Measurements from ENCODE around the gene ADK.
"Not testable (repeated sequence)": the region's sequence is repeated elsewhere in the genome, so short reads cannot be mapped to it uniquely, and the experiment has no call there.

Gene ADK

DNA sequence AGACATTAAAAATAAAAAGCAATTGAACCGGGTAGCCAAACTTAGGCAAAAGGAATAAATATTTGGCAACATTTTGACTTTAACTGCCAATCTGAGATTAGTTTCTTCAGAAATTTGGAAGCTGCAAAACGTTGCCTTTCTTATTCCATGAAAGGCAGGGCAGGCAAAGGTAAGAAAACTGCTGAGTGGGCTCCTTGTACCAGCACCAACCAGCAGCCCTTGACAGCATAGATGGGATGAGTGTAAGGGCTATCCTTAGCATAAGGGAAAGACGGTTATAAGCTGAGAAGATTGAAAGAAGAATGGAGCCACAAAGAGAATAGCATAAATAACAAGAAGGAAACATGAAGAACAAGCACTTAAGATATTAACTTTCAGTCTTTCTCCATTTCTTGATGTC lies 29.0 kb upstream of the ADK start:
- in situ Hi-C loops (cut with MboI; ENCODE audit: low sequenced_read_pairs) = no loop called here
- H3K36me3 ChIP-seq (replicated peaks) = peaks cover 93% of the 10 kb centered on the region

DNA sequence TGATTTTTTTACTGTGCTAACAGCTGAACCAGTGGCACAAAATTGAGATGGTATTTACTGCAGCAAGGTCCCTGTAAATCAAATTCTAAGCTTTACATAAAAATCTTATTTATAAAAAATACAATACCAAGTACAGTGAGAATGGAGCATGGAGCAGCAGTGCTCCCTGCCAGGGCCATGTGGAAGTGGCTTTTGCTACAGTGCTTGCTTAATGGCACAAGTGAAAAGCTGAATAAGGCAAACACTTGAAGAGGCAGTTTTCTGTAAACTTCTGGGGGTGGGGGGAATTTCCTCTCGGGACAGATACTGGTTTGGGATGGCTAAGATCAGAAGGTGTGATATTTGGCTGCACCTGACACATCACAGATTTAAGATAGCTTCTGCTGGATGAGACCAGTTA lies 27.9 kb upstream of the ADK start:
- Histone ChIP-seq H3K4me3 (no peak overlapping the region), H3K27me3 (ENCODE audit: low read depth) (no peaks in the 10 kb centered on the region), H3K4me1 (0 out of 2 replicates have a peak, but pooled peaks cover 3% of the 10 kb centered on the region), H3K36me3 (replicated peaks) (peaks cover 89% of the 10 kb centered on the region), H3K9me3 (no peaks in the 10 kb centered on the region)
- no peak for DNase-seq (ENCODE audit: low spot score in 2 of 2)
- in situ Hi-C loops (cut with MboI; ENCODE audit: low sequenced_read_pairs) = no loop called here

More for the DNA sequence above, 29.0 kb upstream of the ADK start:
- H3K4me1 ChIP-seq = 0 out of 2 replicates have a peak, but pooled peaks cover 3% of the 10 kb centered on the region
- no peak overlapping the region for H3K4me3 ChIP-seq
- no peaks in the 10 kb centered on the region for H3K27me3 ChIP-seq (ENCODE audit: low read depth)
- DNase-seq (ENCODE audit: low spot score in 2 of 2) = no peak
- H3K9me3 ChIP-seq = no peaks in the 10 kb centered on the region

DNA sequence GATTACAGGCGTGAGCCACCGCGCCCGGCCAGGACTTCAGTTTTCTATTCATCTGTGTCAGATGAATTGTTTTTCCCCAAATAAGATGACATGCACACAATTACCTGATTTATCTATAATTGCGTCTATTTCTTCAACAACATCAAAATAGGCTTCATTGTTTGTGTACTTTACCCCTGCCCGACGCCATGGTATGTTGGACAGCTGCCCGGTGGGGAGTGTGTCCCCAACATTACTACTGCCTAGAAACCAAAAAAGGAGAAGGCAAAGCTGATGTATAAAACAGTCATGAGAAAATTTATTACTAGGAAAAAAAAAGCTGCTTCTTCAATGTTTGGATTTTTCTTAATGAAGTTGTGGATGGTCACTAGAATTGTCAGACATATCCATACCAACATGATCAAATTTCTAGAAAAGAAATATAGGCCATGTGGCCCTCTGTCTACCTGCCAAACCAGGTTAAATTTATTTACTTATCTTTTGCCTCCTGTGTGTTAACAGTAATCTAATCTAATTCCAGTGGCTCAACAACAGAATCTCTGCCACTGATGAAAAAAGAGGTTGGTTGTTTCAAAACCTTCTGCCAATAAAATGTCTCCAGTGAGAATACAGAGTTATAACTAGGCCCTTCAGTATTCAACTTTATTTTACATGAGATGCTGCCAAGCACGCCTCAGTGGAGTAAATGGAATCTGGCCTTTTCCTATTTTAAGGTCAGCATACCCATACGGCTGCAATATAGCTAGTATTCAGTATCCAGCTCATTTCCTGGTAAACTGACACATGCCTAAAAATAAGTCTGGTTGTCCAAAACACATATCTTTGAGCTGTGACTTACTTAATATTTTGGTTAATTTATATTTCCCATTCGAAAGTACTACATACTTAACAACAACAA lies 16.8 kb upstream of the ADK start:
- H3K4me3 ChIP-seq = no peak overlapping the region
- no peaks in the 10 kb centered on the region for H3K9me3 ChIP-seq
- in situ Hi-C loops (cut with MboI; ENCODE audit: low sequenced_read_pairs) = no loop called here
- no peaks in the 10 kb centered on the region for H3K27me3 ChIP-seq (ENCODE audit: low read depth)
- no peaks in the 10 kb centered on the region for H3K4me1 ChIP-seq
- H3K36me3 ChIP-seq (replicated peaks) = peaks cover 56% of the 10 kb centered on the region
- DNase-seq (ENCODE audit: low spot score in 2 of 2) = no peak

DNA sequence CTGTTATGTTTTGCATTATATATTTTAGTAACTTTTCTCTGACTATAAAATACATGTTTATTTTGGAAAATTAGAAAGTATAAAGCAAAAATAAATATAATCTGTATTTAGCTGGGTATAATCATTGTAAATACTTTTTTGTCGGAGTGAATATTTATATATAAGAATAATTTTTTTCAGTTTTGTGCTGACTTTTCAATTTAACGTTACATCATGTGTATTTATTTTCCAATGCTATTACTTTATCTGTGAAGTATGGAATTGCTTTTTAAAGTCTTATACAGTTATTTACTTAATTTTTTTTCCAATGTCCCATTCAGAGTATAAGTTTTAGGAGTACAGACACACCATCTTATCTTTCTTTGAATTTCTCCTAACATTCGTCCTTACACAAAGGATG lies 15.6 kb upstream of the ADK start:
- Histone ChIP-seq H3K9me3 (no peaks in the 10 kb centered on the region), H3K4me3 (no peak overlapping the region), H3K4me1 (no peaks in the 10 kb centered on the region), H3K36me3 (replicated peaks) (peaks cover 47% of the 10 kb centered on the region), H3K27me3 (ENCODE audit: low read depth) (no peaks in the 10 kb centered on the region)
- in situ Hi-C loops (cut with MboI; ENCODE audit: low sequenced_read_pairs) = no loop called here
- DNase-seq (ENCODE audit: low spot score in 2 of 2) = no peak

DNA sequence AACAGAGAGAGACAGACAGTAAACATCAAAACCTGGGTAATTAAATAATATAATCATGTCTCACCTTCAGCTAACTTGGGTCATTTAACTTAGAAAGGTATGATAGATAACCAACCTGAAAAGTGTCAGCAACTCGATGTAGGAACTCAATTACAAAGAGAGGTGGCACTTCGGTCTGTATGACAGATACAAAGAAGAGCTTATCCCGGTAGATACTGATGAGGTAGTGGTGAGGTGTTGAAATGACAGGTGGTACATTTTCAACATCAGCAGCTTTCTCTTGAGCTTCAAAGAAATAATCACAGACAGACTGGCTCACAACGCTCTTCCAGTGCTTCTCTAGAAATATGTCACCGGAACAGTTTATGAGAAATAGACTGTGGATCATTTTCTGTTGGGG lies 13.0 kb upstream of the ADK start:
- Histone ChIP-seq H3K9me3 (no peaks in the 10 kb centered on the region), H3K4me1 (no peaks in the 10 kb centered on the region), H3K4me3 (no peak overlapping the region), H3K27me3 (ENCODE audit: low read depth) (no peaks in the 10 kb centered on the region), H3K36me3 (replicated peaks) (peaks cover 36% of the 10 kb centered on the region)
- in situ Hi-C loops (cut with MboI; ENCODE audit: low sequenced_read_pairs) = no loop called here
- no peak for DNase-seq (ENCODE audit: low spot score in 2 of 2)

DNA sequence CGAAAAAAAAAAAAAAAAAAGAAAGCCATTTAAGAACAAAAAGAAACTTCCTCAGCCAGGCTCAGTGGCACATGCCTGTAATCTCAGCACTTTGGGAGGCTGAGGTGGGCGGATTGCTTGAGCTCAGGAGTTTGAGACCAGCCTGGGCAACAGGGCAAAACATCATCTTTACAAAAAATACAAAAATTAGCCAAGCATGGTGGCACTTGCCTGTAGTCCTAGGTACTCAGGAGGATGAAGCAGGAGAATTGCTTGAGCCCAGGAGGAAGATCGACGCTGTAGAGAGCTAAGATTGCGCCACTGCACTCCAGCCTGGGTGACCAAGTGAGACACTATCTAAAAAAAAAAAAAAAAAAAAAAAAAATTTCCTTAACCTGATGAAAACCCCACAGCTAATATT lies 12.4 kb upstream of the ADK start:
- DNase-seq (ENCODE audit: low spot score in 2 of 2); in situ Hi-C loops (cut with MboI; ENCODE audit: low sequenced_read_pairs); H3K4me1 ChIP-seq; H3K4me3 ChIP-seq; H3K27me3 ChIP-seq (ENCODE audit: low read depth); H3K9me3 ChIP-seq: not testable (repeated sequence)
- H3K36me3 ChIP-seq (replicated peaks) = peaks cover 36% of the 10 kb centered on the region

DNA sequence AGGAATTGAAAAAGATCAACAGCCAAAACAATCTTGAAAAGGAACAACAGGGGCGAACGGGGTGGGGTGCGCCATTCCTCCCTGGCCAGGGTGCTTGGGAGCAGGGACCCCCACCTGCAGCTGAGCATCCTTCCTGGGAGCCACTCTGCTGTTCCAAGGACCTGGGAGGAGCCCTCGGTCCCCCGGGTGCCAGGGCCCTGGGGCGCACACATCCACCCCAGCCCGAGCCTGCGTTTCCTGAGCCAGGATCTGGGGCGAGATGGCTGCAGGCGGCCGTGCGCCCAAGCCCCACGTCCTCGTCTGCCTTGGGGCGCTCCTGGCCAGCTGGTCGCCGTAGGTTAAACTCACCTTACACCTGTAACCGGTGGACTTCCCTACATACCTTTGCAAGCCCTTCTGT lies 11.0 kb upstream of the ADK start:
- in situ Hi-C loops (cut with MboI; ENCODE audit: low sequenced_read_pairs) = no loop called here
- Histone ChIP-seq H3K36me3 (replicated peaks) (peaks cover 26% of the 10 kb centered on the region), H3K4me3 (no peak overlapping the region), H3K4me1 (no peaks in the 10 kb centered on the region), H3K9me3 (no peaks in the 10 kb centered on the region), H3K27me3 (ENCODE audit: low read depth) (no peaks in the 10 kb centered on the region)
- DNase-seq (ENCODE audit: low spot score in 2 of 2) = no peak

DNA sequence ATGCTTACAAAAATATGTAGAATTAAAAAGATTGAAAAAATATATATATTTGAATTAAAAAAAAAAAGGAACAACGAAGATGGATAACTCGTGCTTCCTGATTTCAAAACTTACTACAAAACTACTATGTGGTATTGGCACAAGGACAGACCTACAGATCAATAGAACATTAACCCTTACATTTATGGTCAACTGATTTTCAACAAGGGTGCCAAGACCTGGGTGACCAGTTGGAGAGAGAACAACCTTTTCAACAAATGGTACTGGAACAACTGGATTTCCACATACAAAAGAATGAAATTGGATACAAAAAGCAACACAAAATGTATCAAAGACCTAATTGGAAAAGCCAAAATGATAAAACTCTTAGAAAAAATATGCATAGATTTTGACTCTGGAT lies 10.5 kb upstream of the ADK start:
- H3K9me3 ChIP-seq = no peaks in the 10 kb centered on the region
- H3K4me3 ChIP-seq = no peak overlapping the region
- DNase-seq (ENCODE audit: low spot score in 2 of 2) = no peak
- H3K27me3 ChIP-seq (ENCODE audit: low read depth) = no peaks in the 10 kb centered on the region
- peaks cover 4% of the 10 kb centered on the region for H3K4me1 ChIP-seq
- H3K36me3 ChIP-seq (replicated peaks) = peaks cover 22% of the 10 kb centered on the region
- in situ Hi-C loops (cut with MboI; ENCODE audit: low sequenced_read_pairs) = no loop called here

DNA sequence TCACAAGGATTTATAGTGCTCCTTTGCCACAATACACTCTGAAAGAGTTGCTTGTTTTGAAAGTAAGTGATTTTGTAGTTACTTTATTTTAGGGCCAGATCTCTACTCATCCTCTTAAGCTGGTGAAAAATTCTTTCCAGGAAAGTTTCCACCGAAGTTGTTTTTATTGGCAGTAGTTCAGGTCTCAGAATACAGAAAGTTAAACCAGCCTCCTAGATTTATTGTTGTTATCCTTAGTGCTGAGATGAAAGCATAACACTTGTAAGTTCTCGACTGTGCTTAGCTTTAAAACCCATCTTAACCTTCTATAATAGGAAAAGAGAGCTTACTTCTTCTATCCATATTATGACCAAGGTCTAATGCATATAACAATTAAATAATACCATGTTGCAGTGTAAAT lies 5.9 kb upstream of the ADK start:
- H3K36me3 ChIP-seq (replicated peaks) = no peaks in the 10 kb centered on the region; the same call in none of the 2 replicates
- no peaks in the 10 kb centered on the region for H3K9me3 ChIP-seq
- no peak overlapping the region for H3K4me3 ChIP-seq
- DNase-seq (ENCODE audit: low spot score in 2 of 2) = no peak
- H3K27me3 ChIP-seq (ENCODE audit: low read depth) = no peaks in the 10 kb centered on the region
- peaks cover 17% of the 10 kb centered on the region for H3K4me1 ChIP-seq
- in situ Hi-C loops (cut with MboI; ENCODE audit: low sequenced_read_pairs) = no loop called here

DNA sequence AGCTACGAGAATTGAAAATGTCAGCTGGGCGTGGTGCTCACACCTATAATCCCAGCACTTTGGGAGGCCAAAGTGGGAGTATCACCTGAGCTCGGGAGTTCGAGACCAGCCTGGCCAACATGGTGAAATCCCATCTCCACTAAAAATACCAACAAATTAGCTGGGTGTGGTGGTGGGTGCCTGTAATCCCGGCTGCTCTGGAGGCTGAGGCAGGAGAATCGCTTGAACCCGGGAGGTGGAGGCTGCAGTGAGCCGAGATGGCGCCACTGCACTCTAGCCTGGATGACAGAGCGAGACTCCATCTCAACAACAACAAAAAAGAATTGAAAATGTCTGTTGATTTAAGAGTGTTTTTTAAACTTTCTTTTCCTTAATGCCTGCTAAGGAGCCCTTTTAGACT lies 4.0 kb upstream of the ADK start:
- in situ Hi-C loops (cut with MboI; ENCODE audit: low sequenced_read_pairs); DNase-seq (ENCODE audit: low spot score in 2 of 2); H3K27me3 ChIP-seq (ENCODE audit: low read depth); H3K36me3 ChIP-seq (replicated peaks); H3K4me3 ChIP-seq; H3K9me3 ChIP-seq: not testable (repeated sequence)
- H3K4me1 ChIP-seq = peaks cover 20% of the 10 kb centered on the region

DNA sequence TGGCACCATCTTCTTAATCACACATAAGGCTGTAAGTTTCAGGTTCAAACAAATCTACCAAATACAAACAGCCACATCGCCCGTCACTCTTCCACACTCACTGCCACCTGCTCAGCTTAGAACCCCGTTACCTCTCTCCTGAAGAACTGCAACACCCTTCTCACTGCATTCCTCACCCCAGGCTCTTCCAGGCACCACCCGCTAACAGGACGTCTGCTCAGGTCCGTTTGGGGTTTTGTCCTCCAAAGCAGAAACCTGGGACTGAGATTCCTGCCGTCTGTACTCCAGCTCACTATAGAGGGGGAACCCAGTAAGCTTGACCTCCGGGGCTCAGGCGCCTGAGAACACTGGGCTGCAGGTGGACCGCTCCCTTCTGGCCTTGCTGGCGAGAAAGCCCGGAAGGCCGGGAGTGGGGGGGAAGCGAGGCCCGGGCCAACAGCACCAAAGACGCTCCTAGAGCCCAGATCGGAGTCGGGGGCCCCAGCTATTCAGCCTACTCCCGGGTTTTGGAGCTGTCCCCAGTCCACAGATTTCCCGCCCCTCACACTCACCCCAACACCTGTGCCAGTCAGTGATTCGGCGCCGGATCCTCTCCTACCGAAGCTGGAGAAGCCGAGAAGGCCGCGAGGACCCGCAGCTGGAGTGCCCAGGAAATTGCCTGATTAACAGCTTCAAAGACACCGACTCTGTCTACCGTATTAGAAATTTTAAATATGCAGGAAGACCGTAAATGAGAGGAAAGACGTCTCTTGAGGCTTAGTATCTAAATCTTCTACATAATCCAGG lies 624 bp upstream of the ADK start, which contains the start of gene AP3M1:
AP3M1 (minus strand) TSS at position 625 of the 786 bp plus-strand sequence. CDS start 12,449 bp downstream, outside the sequence.
- peak in 1 of 2 experiments; percentile 87 for DNase-seq (ENCODE audit: low spot score in 2 of 2)
- H3K4me1 ChIP-seq = peaks cover 32% of the 10 kb centered on the region
- no peaks in the 10 kb centered on the region for H3K27me3 ChIP-seq (ENCODE audit: low read depth)
- in situ Hi-C loops (cut with MboI; ENCODE audit: low sequenced_read_pairs) = no loop called here
- H3K9me3 ChIP-seq = no peaks in the 10 kb centered on the region
- no peaks in the 10 kb centered on the region; the same call in none of the 2 replicates for H3K36me3 ChIP-seq (replicated peaks)
- peak within 1 kb of the TSS; percentile 78 for H3K4me3 ChIP-seq

DNA sequence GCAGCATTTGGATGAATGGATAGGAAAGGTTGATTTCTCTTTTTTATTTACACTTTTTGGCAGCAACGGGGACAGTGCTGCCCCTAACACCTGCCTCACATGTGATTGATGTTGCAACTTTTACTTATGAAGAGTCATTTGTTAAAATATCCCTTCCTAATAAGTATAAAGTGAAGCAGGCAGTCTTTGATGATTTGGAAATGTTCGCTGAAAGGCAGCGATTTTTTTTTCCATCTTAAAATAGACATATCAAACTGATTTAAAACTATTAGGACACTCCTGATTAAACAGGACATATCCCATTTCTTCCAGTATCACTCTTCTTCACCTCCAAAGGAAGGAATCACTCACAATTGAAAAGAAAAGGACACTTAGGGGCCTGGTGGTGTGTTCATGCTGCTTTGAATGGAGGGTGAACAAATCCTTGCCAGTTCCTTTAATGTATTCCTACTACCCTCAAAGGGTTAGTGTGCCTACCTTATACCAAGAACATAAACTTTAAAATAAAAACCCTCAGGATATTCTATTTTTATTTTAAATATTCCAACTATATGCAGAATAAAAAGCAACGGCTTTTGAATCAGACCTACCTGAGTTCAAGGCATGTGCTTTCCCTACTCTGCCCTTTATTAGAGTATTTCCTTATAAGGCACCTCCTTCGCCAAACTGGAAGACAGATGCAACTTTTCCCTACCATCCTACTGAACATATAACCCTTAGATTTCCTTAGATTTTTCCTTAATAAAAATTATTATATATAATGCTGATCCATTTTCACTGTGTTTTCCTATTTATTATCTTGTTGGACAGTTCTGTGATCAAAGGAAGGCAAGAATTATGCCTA lies 1.1 kb downstream of the ADK start:
- Histone ChIP-seq H3K36me3 (replicated peaks) (no peaks in the 10 kb centered on the region; the same call in none of the 2 replicates), H3K4me1 (peaks cover 24% of the 10 kb centered on the region), H3K27me3 (ENCODE audit: low read depth) (no peaks in the 10 kb centered on the region), H3K4me3 (peak overlapping the region; percentile 78), H3K9me3 (no peaks in the 10 kb centered on the region)
- in situ Hi-C loops (cut with MboI; ENCODE audit: low sequenced_read_pairs) = no loop called here
- no peak for DNase-seq (ENCODE audit: low spot score in 2 of 2)

DNA sequence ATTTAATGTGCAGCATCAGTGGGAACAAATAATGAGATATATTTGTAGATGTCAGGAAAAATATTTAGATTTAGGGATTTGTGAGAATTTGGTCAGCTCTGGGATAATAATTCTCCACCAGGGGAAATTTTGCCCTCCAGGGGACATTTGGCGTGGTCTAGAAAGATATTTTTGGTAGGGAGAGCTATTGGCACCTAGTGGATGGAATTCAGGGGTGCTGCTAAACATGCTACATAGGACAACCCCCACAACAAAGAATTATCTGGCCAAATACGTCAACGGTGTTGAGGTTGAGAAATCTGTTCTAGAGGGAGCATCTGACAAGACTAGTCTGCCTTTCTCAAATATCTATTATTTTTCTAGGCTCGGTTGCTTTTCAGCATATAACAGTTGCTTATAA lies 2.1 kb downstream of the ADK start:
- H3K4me3 ChIP-seq = no peak overlapping the region
- H3K36me3 ChIP-seq (replicated peaks) = no peaks in the 10 kb centered on the region; the same call in 1 of the 2 replicates
- H3K27me3 ChIP-seq (ENCODE audit: low read depth) = no peaks in the 10 kb centered on the region
- peaks cover 24% of the 10 kb centered on the region for H3K4me1 ChIP-seq
- DNase-seq (ENCODE audit: low spot score in 2 of 2) = peak in 1 of 2 experiments; percentile 34
- H3K9me3 ChIP-seq = no peaks in the 10 kb centered on the region
- in situ Hi-C loops (cut with MboI; ENCODE audit: low sequenced_read_pairs) = no loop called here

Measured in HAP-1 (cell line).